H7 (cell line): ENCODE data around the gene MED13L. TPM values are rescaled to one million over a fixed set of nuclear protein-coding genes. Genes with fewer than 3 reads are reported as not detected.
A peak's percentile ranks its signal among the peaks of the same experiment; 100 is the strongest.

Experiments
- DNase-seq: peaks from one replicate; pipeline ENCODE4 v3.0.0; 2012
- H3K27me3 ChIP-seq: 2 replicates; pipeline ENCODE4 v1.6.0; 2011; ENCODE audit warnings: mild to moderate bottlenecking, low read length; ENCODE audit not compliant: control insufficient read depth, insufficient read depth
- H3K36me3 ChIP-seq: replicated peaks from 2 replicates; pipeline ENCODE4 v1.5.1; 2011; ENCODE audit warnings: low read length; ENCODE audit not compliant: control insufficient read depth, insufficient read depth
- H3K4me3 ChIP-seq: 2 replicates; pipeline ENCODE4 v1.5.1; 2011; ENCODE audit warnings: low read depth, mild to moderate bottlenecking, control low read depth, low read length, moderate library complexity; ENCODE audit not compliant: insufficient read depth
- total RNA-seq: library from RNA; depleted of rRNA; stranded (reverse); fragments of >200 nt; shearing (Covaris generic); gene quantifications from 2 replicates; pipeline ENCODE4 v1.2.3, GENCODE V29; 2014

MED13L gene
- total RNA-seq, 1 experiment from 2014 or later = 39.7 TPM

DNA sequence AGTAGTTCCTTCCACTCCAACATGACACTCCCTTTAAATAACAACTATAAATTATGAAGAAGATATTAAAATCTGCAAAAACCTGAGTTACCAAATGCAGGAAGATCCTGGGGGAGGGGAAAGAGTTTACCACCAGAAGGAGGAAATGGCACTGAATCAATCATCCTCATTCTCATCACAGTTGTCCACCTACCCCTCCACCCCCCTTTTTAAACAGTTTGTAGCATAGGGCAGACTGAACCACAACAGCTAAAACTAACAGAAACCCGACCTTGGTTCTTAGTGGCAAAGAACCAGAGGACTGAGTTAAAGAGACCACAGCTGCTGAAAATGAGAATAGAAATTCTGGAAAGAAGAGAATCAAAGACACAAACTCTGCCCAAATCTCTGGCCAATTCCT lies 189.5 kb downstream of the MED13L start:
- no peak overlapping the region for H3K4me3 ChIP-seq
- no peaks in the 10 kb centered on the region for H3K36me3 ChIP-seq
- H3K27me3 ChIP-seq = no peaks in the 10 kb centered on the region
- DNase-seq = no peak

DNA sequence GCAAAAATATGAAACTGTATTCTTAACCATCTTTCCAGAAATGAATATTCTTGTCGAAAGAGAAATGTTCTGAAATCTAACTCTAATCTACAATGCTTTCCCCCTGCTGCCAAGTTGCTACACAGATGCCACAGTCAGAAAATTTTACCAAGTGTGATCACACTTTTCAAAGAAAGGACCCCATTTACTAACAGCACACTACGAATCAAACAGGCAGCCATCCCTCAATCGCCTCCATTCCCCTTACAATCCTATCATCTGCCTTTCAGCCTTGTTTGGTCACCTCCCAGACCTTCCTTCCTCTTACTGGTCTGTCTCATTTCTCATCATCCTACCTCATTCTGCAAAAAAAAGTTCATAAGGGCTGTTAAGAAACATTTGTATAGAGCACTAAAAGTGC lies 190.1 kb downstream of the MED13L start:
- Histone ChIP-seq H3K36me3 (no peaks in the 10 kb centered on the region), H3K4me3 (no peak overlapping the region), H3K27me3 (no peaks in the 10 kb centered on the region)
- no peak for DNase-seq

DNA sequence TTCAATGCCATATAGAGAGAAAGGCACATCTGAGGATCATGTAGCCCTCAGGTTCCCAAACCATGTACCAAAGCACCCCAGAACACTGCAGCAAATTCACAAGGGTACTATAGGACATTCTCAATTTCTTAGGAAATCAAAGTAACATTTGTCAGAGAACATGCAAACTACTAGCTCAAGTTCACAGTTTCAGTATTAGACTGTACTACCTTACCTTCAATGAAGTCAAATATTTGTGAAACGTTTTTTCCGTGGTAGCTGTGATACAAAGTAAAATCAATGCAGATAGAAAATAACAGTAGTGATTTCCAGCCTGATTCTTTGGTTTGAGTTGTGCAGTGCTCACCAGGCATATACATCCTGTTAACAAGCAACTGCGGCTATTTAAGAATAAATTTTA lies 197.1 kb downstream of the MED13L start:
- no peak overlapping the region for H3K4me3 ChIP-seq
- no peaks in the 10 kb centered on the region for H3K27me3 ChIP-seq
- no peaks in the 10 kb centered on the region for H3K36me3 ChIP-seq
- DNase-seq = no peak

DNA sequence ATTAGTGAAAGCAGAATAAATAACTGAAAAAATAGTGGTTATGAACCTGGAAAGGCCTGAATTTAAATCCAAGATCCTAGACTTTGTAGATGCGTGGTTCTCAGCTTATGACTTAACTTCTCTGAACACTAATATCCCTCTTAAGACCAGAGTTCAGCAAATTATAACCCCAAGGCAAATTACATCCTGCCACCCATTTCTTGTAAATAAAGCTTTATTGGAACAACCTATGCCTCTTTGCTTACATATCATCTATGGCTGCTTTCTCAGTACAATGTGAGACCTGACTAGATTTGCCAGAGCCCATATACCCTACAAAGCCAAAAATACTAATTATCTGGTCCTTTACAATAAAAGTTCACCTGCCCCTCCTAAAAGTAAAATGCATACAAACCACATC lies 199.1 kb downstream of the MED13L start:
- Histone ChIP-seq H3K27me3 (no peaks in the 10 kb centered on the region), H3K36me3 (no peaks in the 10 kb centered on the region), H3K4me3 (no peak overlapping the region)
- DNase-seq = no peak

DNA sequence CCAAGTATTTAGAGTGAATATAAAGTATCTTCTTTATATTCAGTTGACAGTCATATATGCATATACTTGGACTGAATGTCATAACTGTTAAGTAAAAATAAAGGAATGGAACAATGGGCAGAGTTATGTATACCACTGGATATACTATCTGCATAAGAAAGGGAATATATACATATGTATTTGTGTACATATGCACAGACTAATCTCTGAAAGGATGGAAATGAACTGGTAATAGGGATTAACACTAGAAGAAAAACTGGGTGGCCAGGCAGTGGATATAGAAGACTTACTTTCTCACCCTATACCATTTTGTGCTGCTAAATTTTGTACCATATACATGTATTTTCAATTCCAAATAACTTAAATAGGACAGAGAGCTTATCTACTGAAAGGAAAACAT lies 200.1 kb downstream of the MED13L start:
- Histone ChIP-seq H3K27me3 (no peaks in the 10 kb centered on the region), H3K36me3 (no peaks in the 10 kb centered on the region), H3K4me3 (no peak overlapping the region)
- DNase-seq = no peak

DNA sequence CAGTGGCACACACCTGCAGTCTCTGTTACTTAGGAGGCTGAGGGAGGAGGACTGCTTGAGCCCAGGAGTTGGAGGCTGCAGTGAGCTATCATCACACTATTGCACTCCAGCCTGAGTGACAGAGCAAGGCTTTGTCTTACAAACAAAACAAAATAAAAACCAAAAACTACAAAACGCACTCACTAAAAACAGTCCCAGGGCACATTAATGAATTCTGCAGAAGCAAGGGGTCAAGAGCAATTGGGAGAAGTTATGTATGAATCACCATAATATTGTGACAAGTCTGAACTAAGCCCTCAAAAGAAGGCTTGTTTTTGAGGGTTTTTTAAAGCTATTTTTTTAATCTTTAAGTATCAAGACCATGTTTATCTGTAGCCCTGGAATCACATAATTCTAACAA lies 201.1 kb downstream of the MED13L start:
- no peaks in the 10 kb centered on the region for H3K27me3 ChIP-seq
- H3K36me3 ChIP-seq = no peaks in the 10 kb centered on the region
- DNase-seq = no peak
- H3K4me3 ChIP-seq = no peak overlapping the region

DNA sequence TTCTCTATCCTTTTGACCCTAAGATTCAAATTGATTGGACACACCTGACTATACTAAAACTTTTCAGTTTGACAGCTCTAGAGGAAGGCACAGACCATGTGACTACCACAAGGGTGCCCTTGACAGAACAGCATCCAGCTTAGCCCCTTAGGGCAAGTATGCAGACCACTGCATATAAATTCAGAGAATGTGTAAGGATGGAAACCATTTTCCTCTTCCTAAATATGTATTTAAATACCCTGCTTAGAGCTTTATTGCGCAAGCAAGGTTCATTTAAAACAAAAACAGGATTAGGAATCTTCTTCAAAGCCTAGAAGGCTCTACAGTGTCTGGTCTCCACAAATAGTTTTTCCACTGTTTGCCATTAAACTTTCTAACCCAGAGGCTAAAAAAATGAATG lies 202.8 kb downstream of the MED13L start:
- Histone ChIP-seq H3K4me3 (no peak overlapping the region), H3K27me3 (no peaks in the 10 kb centered on the region), H3K36me3 (no peaks in the 10 kb centered on the region)
- DNase-seq = no peak

DNA sequence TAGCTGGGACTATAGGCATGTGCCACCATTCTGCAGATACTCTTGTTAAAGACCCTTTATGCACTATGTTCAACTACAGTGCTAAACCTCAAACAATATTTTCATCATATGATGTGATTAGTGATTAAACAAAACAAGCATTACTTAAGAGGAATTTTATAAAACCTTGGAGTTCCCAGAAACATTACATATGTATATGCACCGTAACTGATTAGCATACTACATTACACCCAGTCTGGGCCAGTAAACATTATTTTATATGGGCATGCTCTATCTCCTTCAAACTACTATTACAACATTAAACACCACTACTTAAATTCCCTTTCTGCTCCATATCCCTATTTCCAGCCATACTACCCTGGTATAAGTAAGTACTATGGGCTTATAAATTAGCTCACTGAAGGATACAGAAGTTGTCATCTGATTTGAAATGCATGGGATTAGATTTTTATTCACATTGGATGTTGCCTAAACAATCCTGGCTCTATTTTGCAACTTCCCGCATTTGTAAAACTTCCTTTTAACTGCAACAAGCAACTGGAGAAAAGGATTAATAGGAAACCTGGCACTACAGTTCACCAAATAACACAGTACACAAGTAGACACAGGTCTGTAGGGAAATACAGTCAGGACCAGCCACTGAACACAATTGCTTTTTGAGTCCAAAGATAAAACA lies 205.8 kb downstream of the MED13L start:
- Histone ChIP-seq H3K4me3 (no peak overlapping the region), H3K27me3 (no peaks in the 10 kb centered on the region), H3K36me3 (no peaks in the 10 kb centered on the region)
- no peak for DNase-seq

DNA sequence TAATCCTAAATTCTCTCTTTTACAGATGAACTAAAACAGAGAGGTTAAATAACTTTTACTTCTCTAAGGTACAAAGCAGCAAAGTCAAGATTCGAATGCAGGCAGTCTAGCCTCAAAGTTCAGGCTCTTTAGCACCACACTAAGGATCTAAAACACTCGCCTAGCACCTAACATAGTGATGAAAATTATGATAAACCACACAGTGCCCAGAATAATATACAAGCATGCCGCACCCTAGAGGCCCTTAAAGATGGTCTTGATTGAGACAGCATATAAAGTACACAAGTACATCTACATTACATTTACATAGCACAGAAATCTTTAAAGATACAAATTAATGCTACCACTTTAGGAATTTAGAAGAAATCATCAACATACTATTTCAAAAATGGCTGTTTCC lies 207.0 kb downstream of the MED13L start:
- no peak for DNase-seq
- Histone ChIP-seq H3K4me3 (no peak overlapping the region), H3K27me3 (no peaks in the 10 kb centered on the region), H3K36me3 (no peaks in the 10 kb centered on the region)

DNA sequence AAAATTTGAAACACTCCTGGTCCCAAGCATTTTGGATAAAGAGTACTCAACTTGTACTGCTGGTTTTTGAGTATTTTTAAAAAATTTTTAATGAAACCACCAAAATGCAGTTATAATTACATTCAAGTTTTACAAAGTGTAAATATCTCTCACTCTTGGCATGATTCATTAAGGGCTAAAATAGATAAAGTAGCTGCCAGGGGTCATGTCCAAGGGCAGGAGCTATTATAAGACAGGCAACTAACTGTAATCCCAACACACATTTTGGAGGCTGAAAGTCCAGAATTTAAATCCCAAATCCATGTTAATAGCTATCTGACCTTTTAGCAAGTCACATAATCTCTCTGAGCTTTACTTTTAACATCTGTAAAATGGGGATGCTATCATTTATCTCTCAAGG lies 207.6 kb downstream of the MED13L start:
- H3K36me3 ChIP-seq = no peaks in the 10 kb centered on the region
- H3K4me3 ChIP-seq = no peak overlapping the region
- DNase-seq = no peak
- H3K27me3 ChIP-seq = no peaks in the 10 kb centered on the region

DNA sequence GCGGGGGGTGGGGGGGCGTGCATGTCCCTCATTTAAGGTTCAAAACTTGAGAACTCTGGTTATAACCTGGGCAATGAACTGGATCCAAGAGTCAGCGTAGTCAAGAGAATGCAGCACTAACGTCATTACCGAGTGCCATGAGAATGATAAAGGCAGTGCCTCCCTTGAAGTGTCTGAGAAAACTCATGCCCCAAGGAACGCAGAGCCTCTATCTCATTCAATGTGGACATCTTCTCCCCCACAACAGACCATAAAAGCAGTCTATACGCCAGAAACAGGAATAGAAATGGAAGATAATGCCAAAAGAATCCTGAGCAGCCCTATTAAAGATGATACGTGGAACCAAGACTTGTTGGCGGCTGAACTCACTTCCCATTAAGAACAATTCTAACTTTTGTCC lies 208.6 kb downstream of the MED13L start:
- H3K4me3 ChIP-seq = no peak overlapping the region
- H3K36me3 ChIP-seq = no peaks in the 10 kb centered on the region
- H3K27me3 ChIP-seq = no peaks in the 10 kb centered on the region
- DNase-seq = no peak

DNA sequence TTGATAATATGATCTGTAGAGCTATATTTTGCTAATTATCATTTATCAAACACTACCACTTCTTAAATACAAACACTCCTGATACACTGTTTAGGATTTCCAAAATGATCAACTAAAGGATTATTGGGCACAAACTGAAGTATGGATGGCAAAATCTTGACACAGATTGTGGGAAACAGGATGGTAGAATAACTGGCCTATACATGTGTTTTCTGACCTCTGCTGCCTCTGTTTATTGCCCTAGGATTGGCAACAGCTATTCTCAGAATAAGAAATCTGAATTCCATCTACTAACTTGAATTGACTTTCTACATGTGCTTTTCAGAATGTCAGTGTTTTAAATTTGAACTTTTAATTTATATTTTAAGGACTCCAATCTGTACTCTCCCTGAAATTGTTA lies 209.1 kb downstream of the MED13L start:
- no peaks in the 10 kb centered on the region for H3K36me3 ChIP-seq
- H3K4me3 ChIP-seq = no peak overlapping the region
- DNase-seq = no peak
- H3K27me3 ChIP-seq = no peaks in the 10 kb centered on the region

DNA sequence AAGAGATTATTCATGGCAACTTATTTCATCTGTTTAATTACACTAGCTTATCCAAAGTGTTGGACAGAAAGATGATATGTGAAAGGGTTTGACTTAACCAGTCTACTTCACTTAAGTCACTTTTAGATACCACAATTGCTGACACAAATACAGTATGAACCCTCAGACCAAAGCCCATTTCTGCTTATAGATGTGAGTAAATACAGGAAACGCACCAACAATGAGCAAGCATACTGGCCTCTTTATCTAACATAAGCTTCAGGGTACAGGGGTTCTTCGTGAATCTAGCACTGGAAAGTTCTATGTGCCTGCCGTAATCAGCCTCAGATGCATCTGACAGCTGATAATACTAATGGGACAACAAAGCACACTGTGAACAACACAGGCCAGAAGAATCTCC lies 209.6 kb downstream of the MED13L start:
- DNase-seq = no peak
- no peaks in the 10 kb centered on the region for H3K27me3 ChIP-seq
- no peak overlapping the region for H3K4me3 ChIP-seq
- H3K36me3 ChIP-seq = no peaks in the 10 kb centered on the region

DNA sequence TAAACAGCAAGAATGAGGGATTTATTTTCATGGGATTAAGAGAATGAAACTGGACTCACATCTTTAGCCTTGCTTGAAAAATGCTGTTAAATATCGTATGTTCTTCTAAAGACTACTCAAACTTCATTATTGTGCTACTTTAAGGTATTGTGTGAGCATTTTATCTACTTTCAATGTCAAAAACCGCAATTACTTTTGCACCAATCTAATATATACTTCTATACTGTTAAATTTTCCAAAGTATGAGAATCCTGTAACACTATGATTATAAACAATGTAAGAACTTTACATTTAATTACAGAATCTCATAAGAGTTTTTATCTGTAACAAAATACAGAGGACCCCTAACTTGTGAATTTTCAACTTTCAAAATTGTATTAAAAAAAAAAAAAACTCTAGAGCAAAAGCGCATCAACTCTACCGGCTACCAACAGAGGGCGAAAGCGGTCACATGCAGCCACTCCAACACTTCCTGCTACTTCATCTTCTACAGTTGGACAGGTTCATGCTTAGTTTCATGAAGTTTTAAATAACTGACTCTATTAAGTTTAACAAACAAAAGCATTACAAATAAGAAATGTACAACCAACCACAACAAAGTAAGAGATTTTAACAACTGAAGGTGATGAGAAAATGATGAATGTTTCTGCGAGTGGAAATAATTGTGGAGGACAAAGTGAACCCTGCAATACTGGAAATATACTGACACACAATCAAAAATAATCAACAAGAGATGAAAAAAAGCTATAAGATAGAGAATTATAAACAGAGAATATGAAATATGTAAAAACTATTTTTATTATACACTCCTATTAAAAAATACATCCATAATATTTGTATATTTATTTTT lies 210.9 kb downstream of the MED13L start:
- no peaks in the 10 kb centered on the region for H3K36me3 ChIP-seq
- H3K4me3 ChIP-seq = no peak overlapping the region
- H3K27me3 ChIP-seq = no peaks in the 10 kb centered on the region
- DNase-seq = peak; percentile 29

DNA sequence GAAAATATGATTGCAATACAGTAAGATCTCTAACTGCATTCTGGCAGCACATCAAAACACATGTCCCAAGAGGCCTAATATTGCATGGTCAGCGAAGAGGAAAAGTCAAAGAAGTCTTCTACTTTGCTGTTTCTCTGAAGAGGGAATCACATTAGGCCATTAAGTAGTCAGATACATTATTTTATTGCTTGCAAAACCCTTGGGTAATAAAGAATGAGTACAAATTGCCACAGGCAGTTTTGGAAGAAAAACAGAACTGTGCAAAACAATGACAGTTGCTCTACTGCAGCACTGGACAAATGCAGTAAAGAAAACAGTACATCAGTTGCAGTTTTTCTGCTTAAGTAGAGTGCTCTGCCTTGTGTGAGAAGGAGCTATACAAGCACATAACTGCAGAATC lies 211.9 kb downstream of the MED13L start:
- no peaks in the 10 kb centered on the region for H3K27me3 ChIP-seq

More for the DNA sequence above, 211.9 kb downstream of the MED13L start:
- H3K36me3 ChIP-seq = no peaks in the 10 kb centered on the region
- DNase-seq = no peak
- no peak overlapping the region for H3K4me3 ChIP-seq
